H9 (cell line): Measurements from ENCODE around the gene MYOM1. TPM values are rescaled to one million over a fixed set of nuclear protein-coding genes. Genes with fewer than 3 reads are reported as not detected.

Experiments used
- DNase-seq: peaks from one replicate; pipeline ENCODE4 v3.0.0-alpha.2; 2017
- H2AFZ ChIP-seq: one replicate; pipeline ENCODE4 v1.6.1; 2013; ENCODE audit warnings: mild to moderate bottlenecking, low read length, control low read depth, moderate library complexity
- H2AK5ac ChIP-seq: 2 replicates; pipeline ENCODE4 v1.6.1; 2013; ENCODE audit warnings: low read length, control low read depth, mixed read lengths; ENCODE audit not compliant: insufficient read length
- H2BK120ac ChIP-seq: one replicate; pipeline ENCODE4 v1.6.1; 2013; ENCODE audit warnings: low read depth, mild to moderate bottlenecking, low read length, control low read depth, inconsistent platforms; ENCODE audit not compliant: poor library complexity, severe bottlenecking
- H2BK12ac ChIP-seq: 2 replicates; pipeline ENCODE4 v1.6.1; 2013; ENCODE audit warnings: low read length, control low read depth, mixed read lengths, low read depth; ENCODE audit not compliant: insufficient read length
- H2BK15ac ChIP-seq: 2 replicates; pipeline ENCODE4 v1.6.1; 2013; ENCODE audit warnings: low read depth, low read length, control low read depth
- H2BK20ac ChIP-seq: one replicate; pipeline ENCODE4 v1.6.1; 2013; ENCODE audit warnings: low read depth, mild to moderate bottlenecking, low read length, control low read depth, inconsistent platforms; ENCODE audit not compliant: poor library complexity, severe bottlenecking
- H2BK5ac ChIP-seq: 2 replicates; pipeline ENCODE4 v1.6.1; 2013; ENCODE audit warnings: low read length, control low read depth, mixed read lengths; ENCODE audit not compliant: insufficient read length
- H3K14ac ChIP-seq: 2 replicates; pipeline ENCODE4 v1.6.1; 2013; ENCODE audit warnings: low read length, control low read depth; ENCODE audit not compliant: insufficient read depth
- H3K18ac ChIP-seq: 2 replicates; pipeline ENCODE4 v1.6.1; 2013; ENCODE audit warnings: low read depth, mild to moderate bottlenecking, mixed read lengths, low read length, control low read depth; ENCODE audit not compliant: insufficient read length
- H3K23ac ChIP-seq: 2 replicates; pipeline ENCODE4 v1.6.1; 2013; ENCODE audit warnings: low read length, control low read depth, mixed read lengths, low read depth; ENCODE audit not compliant: insufficient read length
- H3K23me2 ChIP-seq: 2 replicates; pipeline ENCODE4 v1.6.1; 2013; ENCODE audit warnings: low read depth, mild to moderate bottlenecking, mixed read lengths, low read length, control low read depth; ENCODE audit not compliant: insufficient read length, poor library complexity, severe bottlenecking
- H3K27ac ChIP-seq: 2 replicates; pipeline ENCODE4 v1.5.1; 2013; ENCODE audit warnings: low read length, control low read depth, mixed read lengths, low read depth; ENCODE audit not compliant: insufficient read length
- H3K27me3 ChIP-seq: 2 replicates; pipeline ENCODE4 v1.6.1; 2013; ENCODE audit warnings: low read length, control low read depth, inconsistent platforms; ENCODE audit not compliant: insufficient read depth
- H3K4ac ChIP-seq: 2 replicates; pipeline ENCODE4 v1.6.1; 2013; ENCODE audit warnings: low read depth, mild to moderate bottlenecking, control low read depth, inconsistent platforms, low read length, moderate library complexity
- H3K4me1 ChIP-seq: 2 replicates; pipeline ENCODE4 v1.6.1; 2013; ENCODE audit warnings: low read length, control low read depth, inconsistent platforms; ENCODE audit not compliant: insufficient read depth
- H3K4me2 ChIP-seq: 2 replicates; pipeline ENCODE4 v1.6.1; 2013; ENCODE audit warnings: low read length, control low read depth, mixed read lengths; ENCODE audit not compliant: insufficient read length, insufficient read depth
- H3K56ac ChIP-seq: 2 replicates; pipeline ENCODE4 v1.6.1; 2013; ENCODE audit warnings: low read depth, mild to moderate bottlenecking, mixed read lengths, low read length, control low read depth; ENCODE audit not compliant: insufficient read length
- H3K79me1 ChIP-seq: 2 replicates; pipeline ENCODE4 v1.6.1; 2013; ENCODE audit warnings: low read depth, mild to moderate bottlenecking, moderate library complexity, low read length, control low read depth, inconsistent platforms; ENCODE audit not compliant: insufficient read depth, poor library complexity, severe bottlenecking
- H3K79me2 ChIP-seq: 2 replicates; pipeline ENCODE4 v1.6.1; 2013; ENCODE audit warnings: low read length, control low read depth, inconsistent platforms; ENCODE audit not compliant: insufficient read depth
- H3K9ac ChIP-seq: 2 replicates; pipeline ENCODE4 v1.6.1; 2013; ENCODE audit warnings: low read length, control low read depth, mixed read lengths; ENCODE audit not compliant: insufficient read length; ENCODE audit errors: extremely low read depth
- H3K9me3 ChIP-seq: one replicate; pipeline ENCODE4 v1.6.1; 2013; ENCODE audit warnings: low read depth, low read length, inconsistent platforms; ENCODE audit not compliant: control insufficient read depth
- H3T11ph ChIP-seq: one replicate; pipeline ENCODE4 v1.6.1; 2013; ENCODE audit warnings: mild to moderate bottlenecking, low read length, control low read depth, inconsistent platforms
- H4K20me1 ChIP-seq: one replicate; pipeline ENCODE4 v1.6.1; 2013; ENCODE audit not compliant: control insufficient read depth, insufficient read length, insufficient read depth
- H4K5ac ChIP-seq: 2 replicates; pipeline ENCODE4 v1.6.1; 2013; ENCODE audit warnings: low read depth, mild to moderate bottlenecking, mixed read lengths, low read length, control low read depth; ENCODE audit not compliant: insufficient read length
- H4K8ac ChIP-seq: replicated peaks from 2 replicates; pipeline ENCODE4 v1.6.1; 2013; ENCODE audit warnings: low read length, control low read depth, mixed read lengths, low read depth; ENCODE audit not compliant: insufficient read length
- H4K91ac ChIP-seq: 2 replicates; pipeline ENCODE4 v1.6.1; 2013; ENCODE audit warnings: low read depth, mild to moderate bottlenecking, moderate library complexity, mixed read lengths, low read length, control low read depth; ENCODE audit not compliant: insufficient read length
- H3K27ac Mint-ChIP-seq, 3 experiments: 2 replicates in 2 of 3; 3 replicates in 1 of 3; pipeline ENCODE4 v1.8.0; 2020 to 2021; ENCODE audit warnings: mixed read lengths in 3 of 3, mild to moderate bottlenecking in 1 of 3, moderate library complexity in 1 of 3
- H3K27me3 Mint-ChIP-seq: 2 replicates; pipeline ENCODE4 v1.8.0; 2021; ENCODE audit warnings: low read depth, mild to moderate bottlenecking, moderate library complexity, mixed read lengths
- H3K36me3 Mint-ChIP-seq, 3 experiments: 2 replicates in 2 of 3; 3 replicates in 1 of 3; pipeline ENCODE4 v1.8.0; 2020 to 2021; ENCODE audit warnings: low read depth in 3 of 3, mixed read lengths in 3 of 3; ENCODE audit not compliant: insufficient read depth in 1 of 3
- H3K4me1 Mint-ChIP-seq, 2 experiments: 2 replicates each; pipeline ENCODE4 v1.8.0; 2020; ENCODE audit warnings: mixed read lengths in 2 of 2
- H3K4me3 Mint-ChIP-seq, 2 experiments: 2 replicates in 1 of 2; 3 replicates in 1 of 2; pipeline ENCODE4 v1.8.0; 2020 to 2021; ENCODE audit warnings: mild to moderate bottlenecking in 2 of 2, mixed read lengths in 2 of 2, moderate library complexity in 1 of 2
- H3K9me3 Mint-ChIP-seq, 2 experiments: 2 replicates in 1 of 2; 3 replicates in 1 of 2; pipeline ENCODE4 v1.8.0; 2020; ENCODE audit warnings: mild to moderate bottlenecking in 2 of 2, mixed read lengths in 2 of 2, moderate library complexity in 1 of 2
- WGBS: extraction: QIAGEN DNeasy Blood & Tissue Kit; methylation state at CpG from one replicate; pipeline ENCODE4 v1.1.7; 2013; ENCODE audit warnings: missing lambda C conversion rate, low lambda C conversion rate, mixed read lengths; ENCODE audit not compliant: insufficient read length; ENCODE audit errors: extremely low coverage; 5-methylcytosine and 5-hydroxymethylcytosine counted together
- total RNA-seq: library from RNA; stranded (reverse); gene quantifications from 2 replicates; pipeline ENCODE4 v1.2.1, GENCODE V29; 2021
- TF ChIP-seq, protein P1 (sequence below): fragments of 200-600 bp; sonication (generic); conservative IDR thresholded peaks from 3 replicates; pipeline ENCODE4 v1.8.0; 2021; ENCODE audit warnings: antibody characterized with exemption, mild to moderate bottlenecking

MYOM1 gene
- total RNA-seq, 1 experiment from 2014 or later = 0.17 TPM

DNA sequence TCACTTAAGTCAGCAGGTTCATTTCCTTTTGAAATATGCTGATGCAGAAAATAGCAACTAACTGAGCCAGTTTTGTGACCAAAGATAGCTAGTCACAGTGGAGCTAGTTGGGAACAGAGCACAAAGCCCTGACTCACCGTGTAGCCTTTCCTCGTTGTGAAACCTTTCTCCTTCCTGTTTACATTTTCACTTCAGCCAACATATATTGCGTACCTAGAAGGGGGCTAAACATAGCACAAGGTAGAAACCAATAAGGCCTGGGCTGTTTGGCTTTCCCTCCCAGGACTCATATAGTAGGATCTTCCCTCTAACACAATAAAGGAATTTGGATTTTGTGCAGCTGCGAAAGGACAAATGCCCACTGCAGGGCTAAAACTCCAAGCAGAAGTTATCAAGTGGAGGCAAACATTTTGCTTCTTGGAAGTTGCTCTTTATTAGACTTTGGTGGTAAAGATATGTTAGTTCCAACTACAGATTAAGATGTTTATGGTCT, 182.3 kb downstream of the MYOM1 start:
- Histone ChIP-seq H2BK5ac (no peak overlapping the region), H2BK120ac (no peak overlapping the region), H3K79me1 (no peaks in the 10 kb centered on the region), H3K27ac (no peak overlapping the region), H3K23me2 (no peaks in the 10 kb centered on the region), H2BK15ac (no peak overlapping the region), H3K18ac (no peak overlapping the region), H4K5ac (no peak overlapping the region), H3K56ac (no peak overlapping the region), H2BK12ac (no peak overlapping the region), H4K20me1 (no peaks in the 10 kb centered on the region), H4K8ac (no peak overlapping the region), H3K9ac (no peak overlapping the region), H3K4ac (no peak overlapping the region), H3K14ac (no peak overlapping the region), H3K23ac (no peak overlapping the region), H3T11ph (no peak overlapping the region), H3K4me1 (no peaks in the 10 kb centered on the region), H3K4me2 (no peak overlapping the region), H2BK20ac (no peak overlapping the region), H2AFZ (no peak overlapping the region), H3K9me3 (no peaks in the 10 kb centered on the region), H3K27me3 (no peaks in the 10 kb centered on the region), H4K91ac (no peak overlapping the region), H2AK5ac (no peak overlapping the region), H3K79me2 (no peaks in the 10 kb centered on the region)
- H3K4me3 Mint-ChIP-seq = no peak overlapping the region
- TF ChIP-seq, protein P1, sequence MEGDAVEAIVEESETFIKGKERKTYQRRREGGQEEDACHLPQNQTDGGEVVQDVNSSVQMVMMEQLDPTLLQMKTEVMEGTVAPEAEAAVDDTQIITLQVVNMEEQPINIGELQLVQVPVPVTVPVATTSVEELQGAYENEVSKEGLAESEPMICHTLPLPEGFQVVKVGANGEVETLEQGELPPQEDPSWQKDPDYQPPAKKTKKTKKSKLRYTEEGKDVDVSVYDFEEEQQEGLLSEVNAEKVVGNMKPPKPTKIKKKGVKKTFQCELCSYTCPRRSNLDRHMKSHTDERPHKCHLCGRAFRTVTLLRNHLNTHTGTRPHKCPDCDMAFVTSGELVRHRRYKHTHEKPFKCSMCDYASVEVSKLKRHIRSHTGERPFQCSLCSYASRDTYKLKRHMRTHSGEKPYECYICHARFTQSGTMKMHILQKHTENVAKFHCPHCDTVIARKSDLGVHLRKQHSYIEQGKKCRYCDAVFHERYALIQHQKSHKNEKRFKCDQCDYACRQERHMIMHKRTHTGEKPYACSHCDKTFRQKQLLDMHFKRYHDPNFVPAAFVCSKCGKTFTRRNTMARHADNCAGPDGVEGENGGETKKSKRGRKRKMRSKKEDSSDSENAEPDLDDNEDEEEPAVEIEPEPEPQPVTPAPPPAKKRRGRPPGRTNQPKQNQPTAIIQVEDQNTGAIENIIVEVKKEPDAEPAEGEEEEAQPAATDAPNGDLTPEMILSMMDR = no peak
- H3K4me1 Mint-ChIP-seq = peaks cover 15 to 18% of the 10 kb centered on the region in 2 experiments
- H3K27ac Mint-ChIP-seq = no peak overlapping the region
- WGBS = no CpG with 5 or more reads among the region's 4 CpGs
- no peaks in the 10 kb centered on the region for H3K36me3 Mint-ChIP-seq
- no peaks in the 10 kb centered on the region for H3K9me3 Mint-ChIP-seq
- DNase-seq = no peak
- H3K27me3 Mint-ChIP-seq = no peaks in the 10 kb centered on the region; the same call in 1 of the 2 replicates
